HG03060 (cell line): ENCODE measurements around the gene EPO.

Source experiments
- ATAC-seq: cut with Tn5 transposase; IDR thresholded peaks from one replicate; pipeline ENCODE4 v1.9.1; 2021; ENCODE audit warnings: low read depth, moderate number of reproducible peaks; ENCODE audit not compliant: unreplicated experiment

EPO gene

DNA sequence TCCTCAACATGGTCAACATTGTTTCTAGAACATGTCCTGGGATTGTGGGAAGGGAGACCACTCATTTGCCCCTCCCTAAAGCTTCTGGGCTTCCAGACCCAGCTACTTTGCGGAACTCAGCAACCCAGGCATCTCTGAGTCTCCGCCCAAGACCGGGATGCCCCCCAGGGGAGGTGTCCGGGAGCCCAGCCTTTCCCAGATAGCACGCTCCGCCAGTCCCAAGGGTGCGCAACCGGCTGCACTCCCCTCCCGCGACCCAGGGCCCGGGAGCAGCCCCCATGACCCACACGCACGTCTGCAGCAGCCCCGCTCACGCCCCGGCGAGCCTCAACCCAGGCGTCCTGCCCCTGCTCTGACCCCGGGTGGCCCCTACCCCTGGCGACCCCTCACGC is at the start of gene EPO:
Gene EPO, plus strand, starts transcription at position 190 of the 392 bp plus-strand sequence. CDS start 513 bp downstream, outside the sequence.
- ATAC-seq: no peak

DNA sequence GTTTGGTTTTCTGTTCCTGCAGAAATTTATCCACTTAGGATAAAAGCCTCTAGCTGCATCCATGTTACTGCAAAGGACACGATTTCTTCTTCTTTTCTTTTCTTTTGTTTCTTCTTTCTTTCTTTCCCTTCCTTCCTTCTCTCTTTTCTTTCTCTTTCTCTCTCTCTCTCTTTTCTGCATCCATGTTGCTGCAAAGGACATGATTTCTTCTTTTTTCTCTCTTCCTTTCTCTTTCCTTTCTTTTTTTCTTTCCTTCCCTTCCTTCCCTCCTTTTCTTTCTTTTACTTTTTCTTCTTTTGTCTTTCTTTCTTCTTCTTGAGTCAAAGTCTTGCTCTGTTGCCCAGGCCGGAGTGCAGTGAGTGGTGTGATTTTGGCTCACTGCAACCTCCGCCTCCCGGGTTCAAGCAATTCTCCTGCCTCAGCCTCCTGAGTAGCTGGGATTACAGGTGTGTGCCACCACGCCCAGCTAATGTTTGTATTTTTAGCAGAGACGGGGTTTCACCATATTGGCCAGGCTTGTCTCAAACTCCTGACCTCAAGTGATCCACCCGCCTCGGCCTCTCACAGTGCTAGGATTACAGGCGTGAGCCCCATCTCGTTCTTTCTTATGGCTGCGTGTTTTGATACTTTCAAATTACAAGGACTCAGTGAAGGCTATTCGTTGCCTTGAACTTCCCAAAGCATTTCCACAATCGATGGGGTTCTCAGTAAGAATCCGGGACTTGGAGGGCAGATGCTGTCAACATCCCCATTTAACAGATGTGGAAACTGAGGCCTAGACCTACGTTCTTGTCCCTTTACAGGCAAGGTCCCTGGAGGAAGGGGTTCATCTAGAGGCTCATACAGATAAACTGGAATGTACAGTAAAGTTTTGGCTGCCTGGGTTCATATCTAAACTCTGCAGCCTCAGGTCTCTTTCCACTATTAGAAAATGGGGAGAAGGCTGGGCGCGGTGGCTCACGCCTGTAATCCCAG is 48.6 kb upstream of the EPO start:
- no peak for ATAC-seq

DNA sequence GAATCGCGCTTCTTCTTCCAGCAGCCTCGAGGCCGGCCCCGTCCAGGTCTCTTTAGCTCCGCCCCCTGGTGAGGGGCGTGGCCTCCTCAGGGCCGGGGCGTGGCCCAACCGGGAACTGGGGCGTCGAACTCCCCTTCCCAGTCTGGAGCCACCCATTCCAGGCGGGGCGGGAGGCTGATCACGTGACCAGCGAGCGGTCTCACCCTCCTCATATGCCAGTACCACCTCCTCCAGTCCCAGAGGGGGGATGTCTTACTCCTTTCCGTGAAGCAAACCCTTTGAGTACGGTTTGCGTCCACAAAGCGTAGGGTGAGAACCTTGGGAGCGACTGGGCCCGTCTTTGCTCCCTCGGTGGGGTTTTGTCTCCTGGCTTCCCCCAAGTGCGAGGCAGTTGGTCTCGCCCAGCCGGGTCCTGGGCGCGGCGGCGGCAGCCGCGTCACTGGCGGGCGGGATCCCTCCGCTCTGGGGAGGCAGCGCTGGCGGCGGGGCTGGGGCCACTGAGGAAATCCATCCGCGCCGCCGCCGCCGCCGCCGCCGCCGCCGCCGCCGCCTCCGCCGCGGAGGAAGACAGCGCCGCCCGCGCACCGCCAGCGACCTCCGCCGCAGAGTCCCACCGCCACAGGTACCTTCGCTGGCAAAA is 46.8 kb upstream of the EPO start, which contains the start of gene GNB2:
Gene GNB2, plus strand, starts transcription at position 439 of the 640 bp plus-strand sequence. CDS start 2,526 bp downstream, outside the sequence.
- ATAC-seq: peak; percentile 59

DNA sequence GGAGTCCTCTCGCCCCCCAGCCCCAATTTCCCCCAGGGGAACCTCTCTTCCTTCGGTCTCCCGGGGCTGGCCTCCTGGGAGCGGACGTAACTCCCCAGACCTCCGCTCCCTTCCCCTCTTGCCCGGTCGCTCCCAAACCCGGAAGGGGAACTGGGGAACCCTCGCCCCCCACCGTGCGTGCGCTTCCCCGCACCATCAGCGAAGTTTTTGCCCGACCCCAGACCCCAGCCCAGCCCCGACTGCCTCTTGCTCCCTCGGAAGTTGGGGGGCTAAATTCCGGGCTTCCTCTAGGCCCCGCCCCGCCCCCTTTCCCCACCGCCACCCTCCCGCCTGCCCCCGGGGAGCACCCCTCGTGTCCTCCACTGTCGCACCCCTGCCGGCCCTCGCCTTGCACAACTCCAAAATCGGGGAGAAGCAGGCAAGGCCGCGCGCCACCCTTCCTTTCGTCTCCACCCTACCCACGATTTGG is 46.3 kb upstream of the EPO start:
- ATAC-seq: no peak

DNA sequence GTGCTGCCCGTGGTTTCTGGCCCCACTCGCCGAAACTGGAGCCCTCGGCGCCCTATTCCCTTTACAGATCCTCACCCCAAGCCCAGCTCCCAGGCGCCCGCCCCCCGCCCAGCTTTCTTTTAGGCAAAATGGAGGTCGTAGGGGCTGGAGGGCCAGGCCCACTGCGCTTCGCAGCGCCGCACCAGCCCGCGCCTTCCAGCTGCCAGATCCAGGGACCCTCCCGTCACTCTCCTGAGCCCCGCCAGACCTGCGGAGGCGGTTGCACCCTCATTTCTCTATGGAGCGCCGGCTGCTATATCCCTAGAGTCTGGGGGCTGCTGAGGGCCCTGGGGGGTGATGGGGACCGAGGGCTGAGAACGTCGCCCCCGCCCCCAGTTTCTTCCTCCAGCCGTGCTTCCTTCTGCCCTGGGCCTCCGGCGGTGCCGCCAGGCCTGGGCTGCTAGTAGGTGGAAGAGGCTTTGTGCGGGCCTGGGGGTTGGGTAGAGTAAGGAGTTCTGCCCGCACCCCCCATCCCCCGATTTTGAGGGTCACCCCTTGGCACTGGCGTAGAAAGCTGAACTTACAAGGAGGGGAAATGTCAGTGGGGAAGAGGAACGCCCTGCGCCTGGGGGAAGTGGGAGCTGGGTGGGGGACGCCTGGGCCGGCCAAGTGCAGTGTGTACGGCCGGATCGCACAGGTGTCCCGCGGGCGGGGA is 45.7 kb upstream of the EPO start:
- ATAC-seq: no peak

DNA sequence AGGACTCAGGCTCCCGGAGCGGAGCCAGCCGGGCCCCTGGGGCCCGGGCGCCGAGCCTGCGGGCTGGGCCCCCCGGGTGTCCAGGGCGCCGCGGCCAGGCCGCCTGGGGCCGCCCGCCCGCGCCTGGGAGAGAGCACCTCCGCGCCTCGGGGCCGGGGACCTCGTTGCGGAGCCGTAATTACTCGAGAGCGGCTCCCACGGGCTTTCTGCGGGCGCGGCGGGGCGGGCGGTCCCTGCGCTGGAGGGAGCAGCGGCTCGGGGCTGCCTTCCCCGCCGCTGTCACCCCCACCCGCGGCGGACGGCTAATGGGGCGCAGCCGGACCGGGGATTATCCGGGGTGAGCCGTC is 45.2 kb upstream of the EPO start:
- ATAC-seq: no peak

DNA sequence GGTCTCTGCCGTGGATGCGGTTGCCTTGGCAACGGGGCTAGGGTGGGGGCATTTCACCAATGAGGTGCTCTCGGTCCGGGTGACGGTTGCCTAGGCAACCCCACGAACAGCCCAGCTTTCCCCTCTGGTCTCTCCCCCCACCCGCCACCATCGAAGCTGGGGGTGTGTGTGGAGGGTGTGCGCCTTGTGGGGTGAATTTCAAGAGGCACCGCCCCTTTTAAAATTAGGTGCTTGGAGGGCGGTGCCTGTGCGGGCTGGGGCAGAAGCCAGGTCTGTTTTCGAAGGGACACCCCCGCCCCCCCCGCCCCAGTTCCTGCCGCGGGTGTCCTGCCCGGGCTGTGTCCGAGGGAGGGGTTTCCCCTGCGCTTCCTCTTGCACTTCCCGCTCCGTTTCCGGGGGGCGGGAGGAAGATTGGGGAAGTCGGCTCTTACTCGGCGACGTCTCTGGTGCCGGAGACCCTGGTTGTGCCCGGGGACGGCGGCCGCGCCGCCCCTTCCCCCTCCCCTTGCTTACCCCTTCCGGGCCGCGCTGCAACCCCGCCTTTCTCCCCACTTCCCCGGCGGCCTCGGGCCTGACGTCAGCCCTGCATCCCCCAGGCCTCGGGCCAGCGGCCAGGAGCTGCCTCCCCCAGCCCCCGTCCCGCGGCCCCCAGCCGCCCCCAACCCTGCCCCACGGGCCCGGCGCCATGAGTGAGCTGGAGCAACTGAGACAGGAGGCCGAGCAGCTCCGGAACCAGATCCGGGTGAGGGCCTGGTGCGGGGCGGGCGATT is 44.5 kb upstream of the EPO start:
- ATAC-seq: no peak

- ATAC-seq: no peak
Observed at GRCh38 chr7:100676501-100677306, 43.6 kb upstream of the EPO start.

DNA sequence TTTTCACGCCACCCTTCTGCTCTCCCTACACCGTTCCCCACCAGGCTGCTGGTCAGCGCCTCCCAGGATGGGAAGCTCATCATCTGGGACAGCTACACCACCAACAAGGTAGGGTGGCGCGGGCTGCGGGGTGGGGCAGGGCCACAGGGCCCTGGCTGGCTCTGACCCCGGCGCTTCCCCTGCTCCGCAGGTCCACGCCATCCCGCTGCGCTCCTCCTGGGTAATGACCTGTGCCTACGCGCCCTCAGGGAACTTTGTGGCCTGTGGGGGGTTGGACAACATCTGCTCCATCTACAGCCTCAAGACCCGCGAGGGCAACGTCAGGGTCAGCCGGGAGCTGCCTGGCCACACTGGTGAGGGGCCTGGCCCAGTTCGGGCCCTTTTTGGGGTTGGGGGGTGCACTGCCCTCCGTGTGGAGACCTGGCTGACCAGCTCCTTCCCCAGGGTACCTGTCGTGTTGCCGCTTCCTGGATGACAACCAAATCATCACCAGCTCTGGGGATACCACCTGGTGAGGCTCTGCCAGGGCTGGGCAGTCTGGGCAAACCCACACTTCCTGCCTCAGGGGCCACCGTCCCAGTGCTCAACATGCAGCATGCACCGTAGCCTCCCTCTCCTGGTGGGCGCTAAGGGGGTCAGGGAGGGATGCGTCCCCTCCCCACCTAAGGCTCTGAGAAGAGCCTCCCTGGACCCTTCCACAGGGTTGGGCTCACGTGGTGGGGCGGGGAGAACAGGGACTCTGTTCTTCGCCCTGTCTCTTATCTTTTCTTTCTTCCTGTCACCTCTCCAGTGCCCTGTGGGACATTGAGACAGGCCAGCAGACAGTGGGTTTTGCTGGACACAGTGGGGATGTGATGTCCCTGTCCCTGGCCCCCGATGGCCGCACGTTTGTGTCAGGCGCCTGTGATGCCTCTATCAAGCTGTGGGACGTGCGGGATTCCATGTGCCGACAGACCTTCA is 42.7 kb upstream of the EPO start:
- no peak for ATAC-seq

DNA sequence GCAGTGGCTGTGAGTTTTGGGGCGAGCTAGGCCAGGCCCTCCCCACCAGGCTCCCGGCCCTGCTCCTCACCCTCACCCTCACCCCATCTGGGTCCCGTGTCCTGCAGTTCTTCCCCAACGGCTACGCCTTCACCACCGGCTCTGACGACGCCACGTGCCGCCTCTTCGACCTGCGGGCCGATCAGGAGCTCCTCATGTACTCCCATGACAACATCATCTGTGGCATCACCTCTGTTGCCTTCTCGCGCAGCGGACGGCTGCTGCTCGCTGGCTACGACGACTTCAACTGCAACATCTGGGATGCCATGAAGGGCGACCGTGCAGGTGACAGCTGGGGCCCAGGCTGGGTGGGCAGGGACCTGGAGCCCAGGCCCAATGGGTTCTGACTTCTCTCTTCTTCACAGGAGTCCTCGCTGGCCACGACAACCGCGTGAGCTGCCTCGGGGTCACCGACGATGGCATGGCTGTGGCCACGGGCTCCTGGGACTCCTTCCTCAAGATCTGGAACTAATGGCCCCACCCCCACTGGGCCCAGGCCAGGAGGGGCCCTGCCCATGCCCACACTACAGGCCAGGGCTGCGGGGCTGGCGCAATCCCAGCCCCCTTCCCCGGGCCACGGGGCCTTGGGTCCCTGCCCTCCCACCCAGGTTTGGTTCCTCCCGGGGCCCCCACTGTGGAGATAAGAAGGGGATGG is 41.8 kb upstream of the EPO start:
- no peak for ATAC-seq

DNA sequence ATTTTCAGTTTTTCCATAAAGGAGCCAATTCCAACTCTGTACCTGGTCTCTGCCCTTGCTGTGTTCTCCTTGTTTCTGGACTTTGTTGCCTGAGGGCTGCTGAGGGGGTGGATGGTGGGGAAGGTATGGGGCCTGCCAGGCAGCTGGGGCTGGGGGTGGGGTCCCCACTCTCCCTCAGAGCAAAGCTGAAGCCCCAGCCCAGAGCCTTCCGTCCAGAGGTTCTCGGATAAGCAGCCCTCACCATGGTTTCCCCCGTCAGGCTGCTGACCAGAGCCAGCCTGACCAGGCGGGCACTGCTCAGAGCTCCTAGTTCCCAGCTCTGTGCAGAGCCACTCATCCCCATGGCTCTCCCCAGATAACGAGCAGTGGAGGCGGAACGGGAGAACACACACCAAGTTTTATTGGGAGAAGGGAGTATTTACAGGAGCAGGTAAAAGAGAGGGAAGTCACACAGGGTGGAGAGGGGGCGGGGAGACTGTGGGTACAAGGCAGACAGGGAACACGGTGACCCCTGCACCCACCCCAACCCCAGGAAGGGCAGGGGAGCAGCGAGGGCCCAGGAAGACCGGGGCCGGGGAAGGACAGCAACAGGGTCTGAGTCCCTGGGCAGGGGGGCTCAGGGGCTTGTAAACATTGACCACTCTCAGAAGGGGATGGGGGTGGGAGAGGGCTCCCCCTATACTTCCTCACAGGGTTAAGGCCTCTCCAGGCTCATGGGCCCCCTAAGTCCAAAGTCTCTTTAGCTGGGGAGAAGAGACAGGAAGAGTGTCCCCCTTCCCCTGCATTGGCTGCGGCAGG is 40.9 kb upstream of the EPO start:
- no peak for ATAC-seq

- ATAC-seq: no peak
Observed at GRCh38 chr7:100679927-100680575, 40.2 kb upstream of the EPO start.

DNA sequence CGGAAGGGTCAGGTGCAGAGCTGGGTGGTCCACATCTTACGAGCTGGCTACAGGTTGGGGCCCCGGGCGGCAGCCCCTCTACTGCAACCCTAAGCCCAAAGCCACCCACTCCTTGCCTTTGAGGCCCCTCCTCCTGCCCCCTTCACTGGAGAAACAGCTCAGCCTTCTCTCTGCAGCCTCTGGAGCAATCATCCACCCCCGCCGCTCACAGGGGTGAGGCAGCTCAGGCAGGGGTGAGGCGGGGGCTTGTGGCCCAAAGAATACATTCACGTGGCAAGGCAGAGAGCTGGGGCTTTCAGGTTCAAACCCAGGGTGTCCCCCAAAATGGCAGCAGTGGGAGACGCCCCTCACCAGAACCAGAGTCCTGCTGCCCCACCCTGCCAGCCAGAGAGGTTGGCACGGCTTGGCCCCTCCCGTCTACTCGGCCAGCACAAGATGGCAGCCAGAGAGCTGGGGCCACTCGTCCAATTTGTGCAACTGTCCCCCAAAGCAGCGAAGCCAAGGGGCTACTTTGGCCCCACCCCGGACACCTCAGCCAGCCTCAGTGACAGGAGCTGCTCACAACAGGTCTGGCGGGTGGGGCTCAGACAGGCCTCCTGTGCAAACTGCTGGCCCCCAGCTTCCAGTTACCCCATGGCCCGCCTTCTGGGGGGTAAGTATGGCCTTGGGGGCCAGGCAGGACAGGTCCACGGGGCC is 39.5 kb upstream of the EPO start:
- ATAC-seq: no peak

- no peak for ATAC-seq
Observed at GRCh38 chr7:100681491-100682227, 38.6 kb upstream of the EPO start.

- no peak for ATAC-seq
Observed at GRCh38 chr7:100682228-100682741, 38.0 kb upstream of the EPO start.
